Testis (tissue), 2 donors: ENCODE results near the gene KLHL2.

Experiments used
- CTCF ChIP-seq, 3 experiments: fragments of 450-650 bp in 2 of 3; fragments of 200-600 bp in 1 of 3; sonication (generic) in 1 of 3; IDR thresholded peaks; one replicate each; pipeline ENCODE4 v1.5.1; 2016 to 2019; ENCODE audit warnings: antibody characterized with exemption in 3 of 3, mild to moderate bottlenecking in 2 of 3, moderate library complexity in 1 of 3
- POLR2A ChIP-seq: fragments of 450-650 bp; IDR thresholded peaks from one replicate; pipeline ENCODE4 v1.6.1; 2017; ENCODE audit warnings: antibody characterized with exemption, mild to moderate bottlenecking, moderate library complexity

GRCh38 chr4:165288639-165289422 is 81.5 kb downstream of the KLHL2 start:
- TF ChIP-seq POLR2A: no peak
- no peak for TF ChIP-seq CTCF (IDR thresholded peaks at IDR 0.05)
